Body of pancreas (tissue), 4 donors: ENCODE measurements around the gene MKNK1.

Experiments
- CTCF ChIP-seq, 7 experiments: fragments of 450-650 bp in 4 of 7; fragments of 200-600 bp in 3 of 7; sonication (generic) in 3 of 7; IDR thresholded peaks; one replicate each; pipeline ENCODE4 v1.5.1; 2016 to 2019; ENCODE audit warnings: antibody characterized with exemption in 7 of 7
- POLR2A ChIP-seq, 3 donors: fragments of 450-650 bp; IDR thresholded peaks; one replicate each; pipeline ENCODE4 v1.6.1; 2016; ENCODE audit warnings: antibody characterized with exemption in 3 of 3, mild to moderate bottlenecking in 2 of 3

DNA sequence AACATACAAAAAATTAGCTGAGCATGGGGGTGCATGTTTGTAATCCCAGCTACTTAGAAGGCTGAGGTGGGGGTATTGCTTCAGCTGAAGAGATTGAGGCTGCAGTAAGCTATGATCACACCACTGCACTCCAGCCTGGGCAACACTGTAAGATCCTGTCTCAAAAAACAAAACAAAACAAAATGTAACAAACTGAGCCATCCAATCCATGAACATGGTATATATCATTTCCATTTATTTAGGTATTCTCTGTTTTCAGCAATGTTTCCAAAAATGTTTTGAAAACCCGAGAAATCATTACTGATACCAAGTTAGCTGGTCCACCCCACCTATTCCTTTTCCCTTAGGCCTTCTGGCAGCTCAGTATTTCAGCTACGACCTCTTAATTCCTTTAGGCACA, 45.7 kb upstream of the MKNK1 start:
- no peak for TF ChIP-seq CTCF (IDR thresholded peaks at IDR 0.05)
- TF ChIP-seq POLR2A (IDR thresholded peaks at IDR 0.05): no peak
